ENCODE results near the gene UNCX.
"Not testable (repeated sequence)": the region's sequence is repeated elsewhere in the genome, so short reads cannot be mapped to it uniquely, and the experiment has no call there.

Gene UNCX

GRCh38 chr7:1255080-1255816 is 22.6 kb downstream of the UNCX start:
- H3K4me3 ChIP-seq (ENCODE audit: low read depth, low read length) = no peak overlapping the region

GRCh38 chr7:1255817-1256340 is 23.2 kb downstream of the UNCX start:
- no peak overlapping the region for H3K4me3 ChIP-seq (ENCODE audit: low read depth, low read length)

DNA sequence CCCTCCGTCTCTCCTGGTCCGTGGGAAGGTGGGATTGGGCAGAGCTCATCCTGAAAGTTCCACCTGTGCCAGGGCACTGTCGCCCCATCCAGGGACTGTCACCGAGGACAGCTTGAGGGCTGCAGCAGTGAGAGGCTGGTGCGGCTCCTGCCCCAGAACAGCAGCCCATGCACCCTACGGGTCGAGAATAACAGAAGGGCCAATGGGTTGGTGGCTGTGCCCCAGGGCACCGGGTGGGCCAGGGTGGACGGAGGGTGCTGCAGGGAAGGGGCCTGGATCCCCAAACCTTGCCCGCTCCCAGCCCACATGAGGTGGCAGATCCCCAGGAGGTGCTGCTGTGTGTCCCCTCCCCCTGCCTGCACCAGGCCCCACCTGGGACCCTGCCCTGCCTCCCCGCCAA is 23.9 kb downstream of the UNCX start:
- H3K4me3 ChIP-seq (ENCODE audit: low read depth, low read length) = no peak overlapping the region

GRCh38 chr7:1257221-1257620 is 24.5 kb downstream of the UNCX start:
- no peak overlapping the region for H3K4me3 ChIP-seq (ENCODE audit: low read depth, low read length)

GRCh38 chr7:1257863-1258262 is 25.2 kb downstream of the UNCX start:
- H3K4me3 ChIP-seq (ENCODE audit: low read depth, low read length) = no peak overlapping the region

- H3K4me3 ChIP-seq (ENCODE audit: low read depth, low read length) = no peak overlapping the region
Measured at GRCh38 chr7:1259621-1260243, 27.1 kb downstream of the UNCX start.

DNA sequence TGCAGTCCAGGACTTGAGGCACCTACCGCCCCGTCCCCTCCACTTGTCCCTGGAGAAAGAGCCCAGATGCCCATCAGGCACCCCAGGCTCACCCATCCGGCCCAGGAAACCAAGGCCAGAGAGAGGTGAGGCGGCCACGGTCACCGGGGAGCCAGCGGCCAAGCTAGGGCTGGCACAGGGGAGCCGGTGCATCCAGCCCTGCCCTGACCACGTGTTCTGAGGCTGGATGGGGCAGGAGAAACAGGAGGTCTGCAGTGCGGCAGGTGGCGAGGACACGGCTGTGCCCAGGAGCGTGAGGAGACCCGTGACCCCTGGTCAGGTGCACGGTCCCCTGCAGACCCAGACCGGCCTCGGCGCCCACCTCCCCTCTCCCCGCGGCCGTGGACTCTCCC is 27.6 kb downstream of the UNCX start:
- H3K4me3 ChIP-seq (ENCODE audit: low read depth, low read length) = no peak overlapping the region

DNA sequence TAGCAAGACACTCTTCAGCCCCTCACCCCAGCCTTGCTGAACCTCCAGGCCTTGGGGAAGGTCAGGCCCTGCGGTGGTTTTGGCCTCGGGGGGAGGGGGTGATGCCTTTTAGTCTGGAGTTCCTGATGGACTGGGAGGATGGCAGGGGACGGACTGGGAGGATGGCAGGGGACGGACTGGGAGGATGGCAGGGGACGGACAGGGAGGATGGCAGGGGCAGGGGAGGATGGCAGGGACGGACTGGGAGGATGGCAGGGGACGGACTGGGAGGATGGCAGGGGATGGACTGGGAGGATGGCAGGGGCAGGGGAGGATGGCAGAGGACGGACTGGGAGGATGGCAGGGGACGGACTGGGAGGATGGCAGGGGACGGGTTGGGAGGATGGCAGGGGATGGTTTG is 28.4 kb downstream of the UNCX start:
- not testable (repeated sequence) for H3K4me3 ChIP-seq (ENCODE audit: low read depth, low read length)

GRCh38 chr7:1262441-1262840 is 29.8 kb downstream of the UNCX start:
- H3K4me3 ChIP-seq (ENCODE audit: low read depth, low read length) = no peak overlapping the region

- H3K4me3 ChIP-seq (ENCODE audit: low read depth, low read length) = no peak overlapping the region
Measured at GRCh38 chr7:1263391-1263951, 30.8 kb downstream of the UNCX start.

GRCh38 chr7:1264345-1265280 is 31.9 kb downstream of the UNCX start:
- H3K4me3 ChIP-seq (ENCODE audit: low read depth, low read length) = no peak overlapping the region

GRCh38 chr7:1267016-1267900 is 34.6 kb downstream of the UNCX start:
- no peak overlapping the region for H3K4me3 ChIP-seq (ENCODE audit: low read depth, low read length)

DNA sequence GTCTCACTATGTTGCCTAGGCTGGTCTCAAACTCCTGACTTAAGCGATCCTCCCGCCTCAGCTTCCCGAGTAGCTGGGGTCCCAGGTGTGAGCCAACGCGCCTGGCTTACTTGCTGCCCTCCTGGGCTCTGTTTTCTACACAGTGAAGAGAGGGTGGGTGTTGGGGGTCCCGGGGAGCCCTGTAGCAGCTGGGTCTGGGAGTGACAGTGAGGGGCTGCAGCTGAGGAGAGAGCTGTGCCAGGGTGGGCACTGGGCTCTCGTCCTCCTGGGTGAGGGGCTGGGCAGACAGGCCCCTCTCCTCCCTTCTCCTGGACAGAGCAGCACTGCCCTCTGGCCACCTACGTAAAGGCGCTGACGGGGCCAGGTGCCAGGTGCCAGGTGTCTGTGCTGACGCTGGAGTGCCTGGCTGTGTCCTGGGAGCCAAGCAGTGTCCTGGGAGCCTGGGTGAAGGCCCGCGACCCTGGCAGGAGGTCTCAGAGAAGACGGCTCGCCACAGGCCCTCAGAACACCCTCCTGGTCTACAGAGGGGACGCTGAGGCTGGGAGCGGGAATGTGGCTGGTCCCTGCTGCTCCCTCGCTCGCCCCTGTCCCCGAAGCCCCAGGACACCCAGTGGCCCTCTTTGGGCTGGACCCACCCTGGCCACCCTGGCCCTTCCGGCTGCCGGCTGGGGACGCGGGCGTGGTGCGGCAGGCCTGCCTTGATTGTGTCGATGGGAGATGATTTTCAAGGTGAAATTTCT is 35.6 kb downstream of the UNCX start:
- H3K4me3 ChIP-seq (ENCODE audit: low read depth, low read length) = no peak overlapping the region

DNA sequence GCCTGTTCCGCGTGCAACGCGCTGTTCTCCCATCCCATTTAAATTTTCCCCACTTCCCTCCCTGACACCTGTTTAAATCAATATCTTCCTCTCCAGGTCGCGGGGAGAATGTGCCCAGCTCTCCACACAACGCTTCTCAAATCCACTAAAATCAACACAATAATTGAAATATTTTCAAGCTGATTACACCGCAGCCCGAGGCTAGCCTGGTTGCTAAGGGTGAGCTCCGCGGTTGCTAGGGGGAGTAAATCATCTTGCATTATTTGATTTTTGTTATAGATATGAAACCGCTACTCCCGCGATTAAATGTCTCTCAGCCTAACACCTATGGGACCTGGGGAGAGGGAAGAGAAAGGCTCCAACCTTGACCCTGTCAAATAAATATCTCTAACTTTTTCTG is 36.2 kb downstream of the UNCX start:
- H3K4me3 ChIP-seq (ENCODE audit: low read depth, low read length) = no peak overlapping the region

GRCh38 chr7:1269336-1269890 is 36.7 kb downstream of the UNCX start:
- no peak overlapping the region for H3K4me3 ChIP-seq (ENCODE audit: low read depth, low read length)

DNA sequence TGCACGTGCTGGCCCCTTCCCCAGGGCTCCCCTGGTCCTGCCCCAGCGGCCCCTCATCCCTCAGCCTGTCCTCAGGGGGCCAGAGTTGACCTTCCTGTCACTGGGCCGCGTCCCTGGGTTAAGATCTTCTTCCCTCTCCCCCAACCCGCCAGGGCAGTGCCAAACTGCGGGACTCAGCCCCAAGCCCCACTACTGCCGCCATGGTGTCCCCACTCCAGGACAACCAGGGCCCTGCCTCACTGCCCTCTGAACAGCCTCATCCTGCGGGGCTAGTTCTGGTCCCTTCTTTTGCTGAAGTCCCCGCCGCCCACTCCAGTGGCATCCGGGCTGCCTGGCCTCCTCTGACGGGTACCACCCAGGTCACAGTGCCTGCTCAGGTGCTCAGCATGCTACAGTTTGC is 37.5 kb downstream of the UNCX start:
- H3K4me3 ChIP-seq (ENCODE audit: low read depth, low read length) = no peak overlapping the region

GRCh38 chr7:1271046-1271445 is 38.4 kb downstream of the UNCX start:
- H3K4me3 ChIP-seq (ENCODE audit: low read depth, low read length) = no peak overlapping the region

DNA sequence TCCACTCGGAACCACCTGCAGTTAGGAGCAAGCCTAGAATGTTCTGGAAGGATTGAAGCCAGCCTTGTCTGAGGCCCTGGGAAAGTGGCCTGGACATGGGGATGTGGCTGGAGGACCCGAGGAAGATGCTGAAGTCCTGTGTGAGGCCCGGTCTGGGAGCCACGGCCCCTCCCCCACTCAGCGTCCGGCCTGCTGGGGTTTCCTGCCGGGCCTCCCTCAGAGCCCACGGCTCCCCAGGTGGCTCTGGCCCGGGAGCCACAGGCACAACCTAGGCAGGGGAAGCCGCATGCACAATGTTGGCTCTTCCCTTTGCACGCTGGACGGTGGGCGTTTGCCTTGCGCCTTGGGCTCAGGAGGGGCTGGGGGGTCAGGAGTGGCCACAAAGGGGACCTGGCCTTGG is 39.0 kb downstream of the UNCX start:
- no peak overlapping the region for H3K4me3 ChIP-seq (ENCODE audit: low read depth, low read length)

DNA sequence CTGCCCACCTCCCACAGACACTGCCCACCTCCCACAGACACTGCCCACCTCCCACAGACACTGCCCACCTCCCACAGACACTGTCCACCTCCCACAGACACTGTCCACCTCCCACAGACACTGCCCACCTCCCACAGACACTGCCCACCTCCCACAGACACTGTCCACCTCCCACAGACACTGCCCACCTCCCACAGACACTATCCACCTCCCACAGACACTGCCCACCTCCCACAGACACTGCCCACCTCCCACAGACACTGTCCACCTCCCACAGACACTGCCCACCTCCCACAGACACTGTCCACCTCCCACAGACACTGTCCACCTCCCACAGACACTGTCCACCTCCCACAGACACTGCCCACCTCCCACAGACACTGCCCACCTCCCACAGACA is 39.5 kb downstream of the UNCX start:
- H3K4me3 ChIP-seq (ENCODE audit: low read depth, low read length) = not testable (repeated sequence)
